KG1 (cell line): ENCODE measurements around the gene MS4A15.
"Not testable (repeated sequence)": the region's sequence is repeated elsewhere in the genome, so short reads cannot be mapped to it uniquely, and the experiment has no call there.

ENCODE experiments used
- DNase-seq: peaks from one replicate; lab custom pipeline; 2025; lab: John Stamatoyannopoulos, UW

The MS4A15 gene

DNA sequence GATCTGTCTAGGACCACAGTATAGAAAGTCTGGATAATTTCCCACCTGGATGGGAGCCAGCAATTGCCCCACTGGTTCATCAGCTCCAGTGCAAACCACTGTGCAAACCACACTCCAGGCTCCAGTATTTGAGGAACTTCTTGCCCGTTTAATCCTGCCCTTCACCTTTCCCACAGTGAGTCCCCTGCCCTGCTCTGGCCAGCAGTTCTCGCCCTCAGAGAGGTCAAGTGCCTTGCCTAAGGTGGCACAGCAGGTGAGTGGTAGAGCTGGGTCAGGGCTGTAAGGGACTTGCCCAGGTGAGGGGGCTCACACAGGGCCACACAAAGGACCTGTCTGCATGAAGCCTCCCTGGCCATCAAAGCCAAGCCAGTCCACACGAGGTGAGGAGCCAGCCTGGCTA is 52.6 kb downstream of the MS4A15 start:
- no peak for DNase-seq

DNA sequence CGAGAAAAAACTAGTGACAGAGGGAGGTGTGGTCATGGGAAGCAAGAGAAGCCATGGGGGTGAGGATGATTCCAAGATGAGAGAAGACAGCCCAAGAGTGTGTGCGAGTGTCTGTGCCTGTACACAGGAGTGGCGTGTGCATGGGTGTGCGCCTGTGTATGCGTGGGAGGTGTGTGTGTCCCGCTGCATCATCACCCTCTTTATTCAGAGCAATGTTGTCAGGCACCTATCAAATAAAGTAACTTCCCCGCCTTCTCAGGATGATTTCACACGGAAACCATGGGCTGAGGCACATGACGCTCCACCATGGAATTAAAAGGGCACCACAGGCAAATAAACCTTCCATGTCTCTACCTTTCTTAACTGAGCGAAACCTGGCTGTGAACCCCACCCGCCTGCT is 53.0 kb downstream of the MS4A15 start:
- DNase-seq: no peak

DNA sequence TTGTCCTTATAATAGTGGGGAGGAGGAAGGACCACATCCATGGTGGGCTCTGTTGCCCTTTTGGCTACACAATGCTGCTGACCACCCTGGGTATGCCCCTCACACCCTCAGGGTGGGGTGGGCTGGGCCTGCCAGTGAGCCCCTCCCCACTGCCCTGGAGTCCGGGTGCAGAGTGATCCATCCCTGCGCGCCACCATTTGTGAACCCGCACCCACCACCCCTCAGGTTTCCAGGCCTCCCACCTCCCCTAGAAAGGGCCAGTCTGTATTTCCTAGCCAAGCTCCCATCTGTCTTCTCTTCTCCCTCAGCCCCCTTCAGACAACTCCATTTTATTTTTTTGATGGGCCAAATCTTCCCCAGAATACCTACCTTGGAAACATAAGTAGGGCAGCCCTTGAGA is 53.5 kb downstream of the MS4A15 start:
- no peak for DNase-seq

DNA sequence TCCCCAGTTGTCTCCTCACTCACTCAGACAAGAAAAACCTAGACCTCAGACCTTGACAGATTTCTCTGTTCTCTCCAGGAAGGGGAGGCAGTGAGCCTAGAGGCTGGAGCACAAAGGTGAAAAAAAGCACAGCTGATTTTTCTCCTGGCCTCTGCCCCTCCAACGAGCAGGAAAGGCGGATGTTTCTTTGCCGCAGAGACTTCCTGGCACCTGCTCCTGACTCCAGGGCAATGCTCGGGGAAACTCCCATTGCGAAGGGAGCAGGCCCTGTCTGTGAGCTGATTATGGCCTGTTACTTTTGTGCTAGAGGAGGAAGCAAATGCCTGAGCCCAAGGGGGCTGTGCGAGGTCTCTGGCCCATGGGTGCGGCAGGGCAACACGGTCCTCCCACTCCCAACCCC is 53.9 kb downstream of the MS4A15 start:
- no peak for DNase-seq

DNA sequence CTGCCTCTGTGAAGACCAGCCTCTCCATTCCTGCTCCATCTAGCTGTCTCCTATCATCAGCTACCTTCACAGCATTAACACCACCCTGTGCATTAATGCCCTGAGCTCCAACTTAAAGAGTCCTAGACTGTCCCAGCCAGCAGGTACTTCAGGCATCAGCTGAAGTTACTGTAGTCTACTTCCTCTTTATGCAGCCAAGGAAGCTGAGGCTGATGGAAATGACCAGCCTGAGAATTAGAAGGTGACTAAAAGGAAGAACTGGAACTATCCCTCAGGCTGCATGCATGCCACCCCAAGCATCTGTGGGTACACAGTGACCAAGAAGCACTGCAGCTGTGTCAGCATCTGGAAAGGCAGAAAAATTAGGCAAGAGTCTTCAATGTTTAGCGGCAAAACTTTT is 56.7 kb downstream of the MS4A15 start:
- no peak for DNase-seq

DNA sequence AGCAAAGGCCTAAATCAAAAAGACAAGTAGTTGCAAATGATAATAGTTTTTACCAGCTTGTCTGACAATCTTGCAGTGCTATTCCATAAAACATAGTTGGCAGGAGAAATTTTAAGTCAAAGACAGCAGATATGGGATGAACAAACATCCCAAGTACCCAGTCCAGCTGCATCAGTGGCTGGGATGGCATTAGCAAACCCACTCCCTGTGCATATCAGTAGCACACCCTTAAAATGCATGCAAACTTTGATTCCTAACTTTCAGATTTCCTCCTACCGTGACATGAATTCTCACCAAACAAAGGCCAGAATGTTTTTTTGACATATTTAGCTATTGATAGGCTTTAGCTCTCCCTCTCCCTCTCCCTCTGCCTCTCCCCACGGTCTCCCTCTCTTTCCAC is 57.4 kb downstream of the MS4A15 start:
- DNase-seq: no peak

DNA sequence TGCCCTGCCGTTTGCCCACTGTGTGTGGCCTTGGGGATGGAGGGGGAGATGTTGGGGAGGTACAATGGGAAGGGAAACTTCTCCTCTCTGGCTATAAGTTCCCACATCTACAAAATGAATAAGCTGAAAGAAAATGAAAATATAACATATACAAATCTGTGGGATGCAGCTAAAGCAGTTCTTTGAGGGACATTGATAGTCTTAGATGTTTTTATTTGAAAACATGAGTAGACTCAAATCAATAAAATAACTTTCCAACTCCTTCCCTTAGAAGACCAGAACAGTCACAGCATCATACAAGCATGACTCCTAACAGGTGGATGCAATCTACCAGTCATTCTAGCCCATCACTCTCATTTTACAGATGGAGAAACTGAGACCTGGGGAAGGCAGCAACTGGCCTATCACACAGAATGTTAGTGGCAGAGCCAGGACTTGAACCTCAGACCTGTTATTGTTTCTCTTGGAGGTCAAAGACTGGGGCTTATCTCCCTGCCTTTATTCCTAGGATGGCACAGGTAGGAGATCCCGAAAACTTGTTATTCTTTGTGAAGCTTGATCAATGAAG is 60.0 kb downstream of the MS4A15 start:
- DNase-seq: no peak

DNA sequence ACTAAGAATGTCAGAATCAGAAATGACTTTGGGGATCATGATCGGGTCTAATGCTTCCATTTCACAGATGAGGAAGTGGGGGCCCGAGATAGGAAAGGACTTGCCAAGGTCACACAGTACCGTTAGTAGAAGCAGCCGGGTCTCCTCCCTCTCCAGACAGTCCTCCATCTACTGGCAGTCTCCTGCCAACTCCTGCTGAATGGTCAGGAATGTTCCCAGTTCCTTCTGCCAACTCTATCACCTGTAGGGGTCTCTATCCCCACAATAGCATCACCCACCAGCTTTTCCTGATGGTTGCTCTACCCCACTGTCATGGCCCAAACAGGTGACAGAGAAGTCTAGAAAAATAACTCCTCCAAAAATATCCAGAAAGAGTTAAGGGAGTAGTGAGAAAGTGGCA is 61.4 kb downstream of the MS4A15 start:
- DNase-seq: no peak

DNA sequence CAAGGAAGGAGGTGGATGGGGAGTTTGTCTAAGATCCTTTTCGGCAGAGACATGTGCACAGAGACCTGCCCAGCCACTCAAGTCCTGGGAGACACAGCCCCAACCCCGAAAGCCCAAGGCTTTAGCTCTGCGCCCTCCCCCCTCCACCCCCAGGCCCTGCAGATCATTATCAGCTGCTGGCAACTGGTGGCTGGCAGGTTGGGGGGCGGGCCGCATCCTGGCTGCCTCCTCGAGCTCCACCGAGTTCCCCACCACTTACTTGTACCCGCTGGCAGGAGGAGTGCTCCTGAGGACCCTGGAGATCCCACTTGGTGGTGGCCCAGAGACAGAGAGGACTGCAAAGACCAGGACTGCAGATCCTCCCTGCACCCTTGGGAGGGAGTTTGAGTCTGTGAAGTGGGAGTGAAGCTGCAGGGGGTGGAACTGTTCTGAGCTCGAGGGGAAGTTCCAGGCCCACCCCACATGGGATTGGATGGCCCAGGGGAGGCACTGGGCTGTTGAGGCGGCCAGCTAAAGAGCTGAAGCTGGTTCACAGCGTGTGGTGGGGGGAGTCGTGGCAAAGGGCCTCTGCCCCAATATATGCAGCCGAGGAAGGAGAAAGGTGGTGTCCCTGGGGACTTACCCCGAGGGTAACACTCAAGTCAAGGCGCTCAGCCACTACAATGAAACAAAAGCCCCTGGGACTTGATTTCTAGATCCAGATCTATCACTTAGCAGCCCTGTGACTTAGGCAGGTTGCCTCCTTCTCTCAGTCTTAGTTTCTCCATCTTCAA is 65.3 kb downstream of the MS4A15 start:
- no peak for DNase-seq

DNA sequence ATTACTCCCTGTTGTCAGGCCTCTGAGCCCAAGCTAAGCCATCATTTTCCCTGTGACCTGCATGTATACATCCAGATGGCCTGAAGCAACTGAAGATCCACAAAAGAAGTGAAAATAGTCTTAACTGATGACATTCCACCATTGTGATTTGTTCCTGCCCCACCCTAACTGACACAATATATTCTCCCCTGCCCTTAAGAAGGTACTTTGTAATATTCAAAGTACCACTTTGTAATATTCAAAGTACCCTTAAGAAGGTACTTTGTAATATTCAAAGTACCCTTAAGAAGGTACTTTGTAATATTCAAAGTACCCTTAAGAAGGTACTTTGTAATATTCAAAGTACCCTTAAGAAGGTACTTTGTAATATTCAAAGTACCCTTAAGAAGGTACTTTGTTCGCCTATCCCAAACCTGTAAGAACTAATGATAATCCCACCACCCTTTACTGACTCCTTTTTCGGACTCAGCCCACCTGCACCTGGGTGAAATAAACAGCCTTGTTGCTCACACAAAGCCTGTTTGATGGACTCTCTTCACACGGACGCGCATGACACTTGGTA is 67.2 kb downstream of the MS4A15 start:
- not testable (repeated sequence) for DNase-seq

DNA sequence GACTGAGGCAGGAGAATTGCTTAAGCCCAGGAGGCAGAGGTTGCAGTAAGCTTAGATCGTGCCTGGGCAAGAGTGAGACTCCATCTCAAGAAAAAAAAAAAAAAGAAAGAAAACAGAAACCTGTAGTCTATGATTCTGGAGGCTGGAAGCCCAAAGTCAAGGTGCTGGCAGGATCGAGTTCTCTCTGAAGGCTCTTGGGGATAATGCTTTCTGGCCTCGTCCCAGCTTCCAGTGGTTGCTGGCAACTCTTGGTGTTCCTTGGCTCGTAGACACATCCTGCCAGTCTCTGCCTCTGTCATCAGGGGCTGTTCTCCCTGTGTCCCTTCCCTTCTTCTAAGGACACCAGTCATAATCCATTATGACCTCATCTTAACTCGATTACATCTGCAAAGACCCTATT is 68.5 kb downstream of the MS4A15 start:
- no peak for DNase-seq

DNA sequence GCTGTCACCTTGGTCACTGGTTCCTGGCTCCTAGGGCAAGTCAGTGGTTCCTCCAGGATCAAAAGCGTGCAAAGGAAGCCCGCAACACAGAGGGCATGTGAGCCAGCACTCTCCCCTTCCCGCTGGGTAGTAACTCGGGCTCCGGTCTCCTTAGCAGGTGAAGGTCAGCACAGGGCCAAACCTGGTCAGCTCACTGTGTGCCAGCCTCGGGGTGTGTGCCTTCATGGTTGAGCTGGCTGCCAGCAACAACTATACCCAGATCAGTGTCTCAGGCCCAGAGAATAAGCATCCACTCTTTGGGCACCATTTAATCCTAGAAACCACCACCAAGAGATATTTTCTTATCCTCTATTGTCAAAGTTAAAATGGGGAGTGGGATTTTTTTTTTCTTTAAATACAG is 69.1 kb downstream of the MS4A15 start:
- no peak for DNase-seq
